Parathyroid adenoma (tissue), 2 donors: ENCODE results near the gene MPZ.

Experiments used
- H2AFZ ChIP-seq: fragments of 300-600 bp; sonication (generic); one replicate; pipeline ENCODE4 v1.7.0; 2017; ENCODE audit warnings: antibody characterized with exemption, mild to moderate bottlenecking
- H3K27ac ChIP-seq: fragments of 300-600 bp; sonication (generic); one replicate; pipeline ENCODE4 v1.7.0; 2017
- H3K27me3 ChIP-seq: fragments of 300-600 bp; sonication (generic); one replicate; pipeline ENCODE4 v1.7.0; 2017; ENCODE audit warnings: low read length; ENCODE audit not compliant: control insufficient read depth, insufficient read depth
- H3K36me3 ChIP-seq: fragments of 300-600 bp; sonication (generic); one replicate; pipeline ENCODE4 v1.7.0; 2017; ENCODE audit warnings: low read length; ENCODE audit not compliant: control insufficient read depth, insufficient read depth
- H3K4me1 ChIP-seq: fragments of 300-600 bp; sonication (generic); one replicate; pipeline ENCODE4 v1.7.0; 2017; ENCODE audit warnings: control low read depth
- H3K4me2 ChIP-seq: fragments of 300-600 bp; sonication (generic); one replicate; pipeline ENCODE4 v1.7.0; 2017; ENCODE audit warnings: low read length
- H3K4me3 ChIP-seq: fragments of 300-600 bp; sonication (generic); one replicate; pipeline ENCODE4 v1.7.0; 2017; ENCODE audit warnings: low read depth, low read length
- H3K79me2 ChIP-seq: fragments of 300-600 bp; sonication (generic); one replicate; pipeline ENCODE4 v1.7.0; 2017; ENCODE audit warnings: control low read depth
- H3K9ac ChIP-seq: fragments of 300-600 bp; sonication (generic); one replicate; pipeline ENCODE4 v1.7.0; 2017; ENCODE audit warnings: mild to moderate bottlenecking
- H3K9me3 ChIP-seq: fragments of 300-600 bp; sonication (generic); one replicate; pipeline ENCODE4 v1.7.0; 2017; ENCODE audit warnings: low read length; ENCODE audit not compliant: control insufficient read depth
- CTCF ChIP-seq: fragments of 300-600 bp; sonication (generic); IDR thresholded peaks from one replicate; pipeline ENCODE4 v1.7.0; 2017; ENCODE audit warnings: antibody characterized with exemption, mild to moderate bottlenecking
- donor health status: primary hyperparathyroidism.

MPZ gene

GRCh38 chr1:161290779-161291178 is 19.0 kb downstream of the MPZ start:
- no peak for TF ChIP-seq CTCF
- no peak overlapping the region for H3K4me2 ChIP-seq
- H3K27me3 ChIP-seq: no peaks in the 10 kb centered on the region
- H3K79me2 ChIP-seq: no peaks in the 10 kb centered on the region
- H3K27ac ChIP-seq: no peak overlapping the region
- no peak overlapping the region for H3K9ac ChIP-seq
- no peak overlapping the region for H2AFZ ChIP-seq
- no peaks in the 10 kb centered on the region for H3K4me1 ChIP-seq
- no peaks in the 10 kb centered on the region for H3K9me3 ChIP-seq
- no peaks in the 10 kb centered on the region for H3K36me3 ChIP-seq
- H3K4me3 ChIP-seq: no peak overlapping the region

GRCh38 chr1:161287482-161288054 is 22.2 kb downstream of the MPZ start:
- H3K9ac ChIP-seq: no peak overlapping the region
- no peak overlapping the region for H3K27ac ChIP-seq
- H3K4me1 ChIP-seq: no peaks in the 10 kb centered on the region
- H3K4me3 ChIP-seq: no peak overlapping the region
- H2AFZ ChIP-seq: no peak overlapping the region
- H3K79me2 ChIP-seq: no peaks in the 10 kb centered on the region
- TF ChIP-seq CTCF: no peak
- no peak overlapping the region for H3K4me2 ChIP-seq
- no peaks in the 10 kb centered on the region for H3K36me3 ChIP-seq
- no peaks in the 10 kb centered on the region for H3K27me3 ChIP-seq
- no peaks in the 10 kb centered on the region for H3K9me3 ChIP-seq

- no peak overlapping the region for H3K4me2 ChIP-seq
- no peaks in the 10 kb centered on the region for H3K36me3 ChIP-seq
- H3K27ac ChIP-seq: no peak overlapping the region
- TF ChIP-seq CTCF: no peak
- H2AFZ ChIP-seq: no peak overlapping the region
- no peaks in the 10 kb centered on the region for H3K9me3 ChIP-seq
- H3K4me3 ChIP-seq: no peak overlapping the region
- no peak overlapping the region for H3K9ac ChIP-seq
- no peaks in the 10 kb centered on the region for H3K79me2 ChIP-seq
- no peaks in the 10 kb centered on the region for H3K4me1 ChIP-seq
- H3K27me3 ChIP-seq: no peaks in the 10 kb centered on the region
These were observed 24.2 kb downstream of the MPZ start for GRCh38 chr1:161285521-161285920.

- TF ChIP-seq CTCF: no peak
- no peaks in the 10 kb centered on the region for H3K79me2 ChIP-seq
These were observed 24.7 kb downstream of the MPZ start for GRCh38 chr1:161285113-161285512.

GRCh38 chr1:161282991-161283390 is 26.8 kb downstream of the MPZ start:
- Histone ChIP-seq H2AFZ (no peak overlapping the region), H3K4me1 (no peaks in the 10 kb centered on the region), H3K27ac (no peak overlapping the region), H3K9me3 (no peaks in the 10 kb centered on the region), H3K9ac (no peak overlapping the region), H3K27me3 (no peaks in the 10 kb centered on the region), H3K4me2 (no peak overlapping the region), H3K79me2 (no peaks in the 10 kb centered on the region), H3K4me3 (no peak overlapping the region), H3K36me3 (no peaks in the 10 kb centered on the region)
- no peak for TF ChIP-seq CTCF

More at GRCh38 chr1:161285113-161285512, 24.7 kb downstream of the MPZ start:
- H3K27ac ChIP-seq: no peak overlapping the region
- no peaks in the 10 kb centered on the region for H3K9me3 ChIP-seq
- no peak overlapping the region for H3K4me3 ChIP-seq
- H3K4me1 ChIP-seq: no peaks in the 10 kb centered on the region
- no peak overlapping the region for H3K4me2 ChIP-seq
- no peak overlapping the region for H3K9ac ChIP-seq
- no peak overlapping the region for H2AFZ ChIP-seq
- no peaks in the 10 kb centered on the region for H3K36me3 ChIP-seq
- H3K27me3 ChIP-seq: no peaks in the 10 kb centered on the region
